Hematopoietic multipotent progenitor cell treated with erythropoietin and hydrocortisone succinate and interleukin-3 and kit ligand, for 4 days (in vitro differentiated cells): ENCODE data around the gene ABHD2.
A peak's percentile ranks its signal among the peaks of the same experiment; 100 is the strongest.
"Not testable (repeated sequence)": the region's sequence is repeated elsewhere in the genome, so short reads cannot be mapped to it uniquely, and the experiment has no call there.

ENCODE experiments used
- DNase-seq: peaks from one replicate; pipeline ENCODE4 v3.0.0-alpha.2; 2015

The ABHD2 gene

GRCh38 chr15:89075101-89075640, 13.1 kb upstream of the ABHD2 start:
- DNase-seq: no peak

- peak; percentile 51 for DNase-seq
Measured at GRCh38 chr15:89075846-89076245, 12.4 kb upstream of the ABHD2 start.

- no peak for DNase-seq
Measured at GRCh38 chr15:89077750-89078149, 10.5 kb upstream of the ABHD2 start.

- no peak for DNase-seq
Measured at GRCh38 chr15:89078851-89079810, 9.1 kb upstream of the ABHD2 start.

- DNase-seq: no peak
Measured at GRCh38 chr15:89081878-89082277, 6.4 kb upstream of the ABHD2 start.

GRCh38 chr15:89083246-89083645, 5.0 kb upstream of the ABHD2 start:
- DNase-seq: no peak

- DNase-seq: peak; percentile 48
Measured at GRCh38 chr15:89085289-89085926, 2.8 kb upstream of the ABHD2 start.

GRCh38 chr15:89085933-89086332, 2.3 kb upstream of the ABHD2 start:
- DNase-seq: not testable (repeated sequence)

- not testable (repeated sequence) for DNase-seq
Measured at GRCh38 chr15:89086390-89086789, 1.9 kb upstream of the ABHD2 start.

- no peak for DNase-seq
Measured at GRCh38 chr15:89087161-89087829, 961 bp upstream of the ABHD2 start.

GRCh38 chr15:89088605-89089315, 504 bp downstream of the ABHD2 start:
- no peak for DNase-seq

GRCh38 chr15:89089316-89090230, 1.3 kb downstream of the ABHD2 start:
- DNase-seq: no peak

- peak; percentile 90 for DNase-seq
Measured at GRCh38 chr15:89090791-89091626, 2.8 kb downstream of the ABHD2 start.

- DNase-seq: no peak
Measured at GRCh38 chr15:89091627-89092220, 3.5 kb downstream of the ABHD2 start.

GRCh38 chr15:89093509-89093908, 5.3 kb downstream of the ABHD2 start:
- DNase-seq: no peak

- DNase-seq: peak; percentile 52
Measured at GRCh38 chr15:89095073-89095472, 6.8 kb downstream of the ABHD2 start.

GRCh38 chr15:89095556-89095955, 7.3 kb downstream of the ABHD2 start:
- no peak for DNase-seq

GRCh38 chr15:89096664-89097063, 8.4 kb downstream of the ABHD2 start:
- DNase-seq: no peak

GRCh38 chr15:89097313-89097712, 9.1 kb downstream of the ABHD2 start:
- no peak for DNase-seq

GRCh38 chr15:89098281-89098680, 10.0 kb downstream of the ABHD2 start:
- no peak for DNase-seq
